Glomerular endothelial cell (primary cell): ENCODE data around the gene ATP5MG. TPM values are rescaled to one million over a fixed set of nuclear protein-coding genes. Genes with fewer than 3 reads are reported as not detected.
A peak's percentile ranks its signal among the peaks of the same experiment; 100 is the strongest.
"Not testable (repeated sequence)": the region's sequence is repeated elsewhere in the genome, so short reads cannot be mapped to it uniquely, and the experiment has no call there.

Experiments used
- DNase-seq: peaks from one replicate; pipeline ENCODE4 v3.0.0-alpha.2; 2011; ENCODE audit warnings: low read depth, low spot score; ENCODE audit errors: extremely low read depth
- total RNA-seq: library from RNA; depleted of rRNA; stranded (reverse); fragments of >200 nt; gene quantifications from 2 replicates; pipeline ENCODE4 v1.2.3, GENCODE V29; 2015

Gene ATP5MG, protein sequence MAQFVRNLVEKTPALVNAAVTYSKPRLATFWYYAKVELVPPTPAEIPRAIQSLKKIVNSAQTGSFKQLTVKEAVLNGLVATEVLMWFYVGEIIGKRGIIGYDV
- 53.5 and 61.7 TPM in 2 replicates for total RNA-seq

DNA sequence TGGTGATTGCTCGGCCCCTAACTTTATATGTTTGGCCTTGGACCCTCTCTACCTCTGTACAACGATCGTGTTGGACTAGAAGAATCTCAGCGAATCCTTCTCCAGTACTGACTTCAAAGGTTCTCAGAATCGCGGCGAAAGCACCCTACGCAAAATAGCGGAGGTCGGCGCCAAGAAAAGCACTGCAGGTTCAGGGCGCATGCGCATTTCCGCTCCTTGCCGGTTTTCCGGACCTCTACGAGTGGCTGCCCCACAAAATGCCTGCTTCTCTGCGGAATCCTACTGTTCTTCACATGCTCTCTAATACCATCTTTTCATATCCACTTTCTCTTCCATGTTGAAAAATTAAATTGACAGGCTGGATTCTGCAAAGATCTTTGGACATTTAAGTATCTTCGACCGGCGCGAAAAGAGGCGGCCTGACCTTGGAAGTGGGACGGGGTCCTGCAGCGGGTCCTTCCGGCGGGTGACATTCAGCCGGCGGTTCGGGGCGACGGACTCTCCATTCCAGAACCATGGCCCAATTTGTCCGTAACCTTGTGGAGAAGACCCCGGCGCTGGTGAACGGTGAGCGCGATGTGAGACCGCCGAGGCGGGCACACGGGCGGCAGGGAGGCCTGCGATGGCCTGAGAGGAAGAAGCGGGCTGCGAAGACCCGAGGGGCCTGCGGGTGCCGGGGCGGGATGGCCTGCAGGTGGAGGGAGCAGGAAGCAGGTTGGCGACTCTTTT, at the start of gene ATP5MG:
Gene ATP5MG (plus strand): TSS at position 456 of the 729 bp plus-strand sequence. CDS start 60 bp downstream, at position 516.
- peak; percentile 82 for DNase-seq

DNA sequence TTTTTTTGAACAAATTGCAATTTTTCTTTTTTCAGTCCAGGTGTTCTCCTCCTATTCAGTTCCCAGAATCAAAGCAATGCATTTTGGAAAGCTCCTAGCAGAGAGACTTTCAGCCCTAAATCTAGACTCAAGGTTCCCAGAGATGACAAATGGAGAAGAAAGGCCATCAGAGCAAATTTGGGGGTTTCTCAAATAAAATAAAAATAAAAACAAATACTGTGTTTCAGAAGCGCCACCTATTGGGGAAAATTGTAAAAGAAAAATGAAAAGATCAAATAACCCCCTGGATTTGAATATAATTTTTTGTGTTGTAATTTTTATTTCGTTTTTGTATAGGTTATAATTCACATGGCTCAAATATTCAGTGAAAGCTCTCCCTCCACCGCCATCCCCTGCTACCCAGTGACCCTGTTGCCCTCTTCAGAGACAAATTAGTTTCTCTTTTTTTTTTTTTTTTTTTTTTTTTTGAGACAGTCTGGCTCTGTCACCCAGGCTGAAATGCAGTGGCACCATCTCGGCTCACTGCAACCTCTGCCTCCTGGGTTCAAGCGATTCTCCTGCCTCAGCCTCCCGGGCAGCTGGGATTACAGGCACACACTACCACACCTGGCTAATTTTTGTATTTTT, 48.2 kb upstream of the ATP5MG start:
- DNase-seq = no peak

DNA sequence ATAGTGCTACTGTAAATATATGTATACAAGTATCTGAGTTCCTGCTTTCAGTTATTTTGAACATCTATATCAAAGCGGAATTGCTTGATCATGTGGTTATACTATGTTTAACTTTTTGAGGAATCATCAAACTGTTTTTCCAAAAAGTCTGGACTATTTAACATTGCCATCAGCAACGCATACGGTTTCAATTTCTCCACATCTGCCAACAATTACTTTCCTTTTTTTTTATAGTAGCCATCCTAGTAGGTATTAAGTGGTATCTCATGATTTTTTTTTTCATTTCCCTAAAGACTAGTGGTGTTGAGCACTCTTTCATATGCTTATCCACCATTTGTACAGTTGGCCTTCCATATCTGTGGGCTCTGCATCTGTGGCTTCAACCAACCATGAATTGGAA, 43.3 kb upstream of the ATP5MG start:
- no peak for DNase-seq

DNA sequence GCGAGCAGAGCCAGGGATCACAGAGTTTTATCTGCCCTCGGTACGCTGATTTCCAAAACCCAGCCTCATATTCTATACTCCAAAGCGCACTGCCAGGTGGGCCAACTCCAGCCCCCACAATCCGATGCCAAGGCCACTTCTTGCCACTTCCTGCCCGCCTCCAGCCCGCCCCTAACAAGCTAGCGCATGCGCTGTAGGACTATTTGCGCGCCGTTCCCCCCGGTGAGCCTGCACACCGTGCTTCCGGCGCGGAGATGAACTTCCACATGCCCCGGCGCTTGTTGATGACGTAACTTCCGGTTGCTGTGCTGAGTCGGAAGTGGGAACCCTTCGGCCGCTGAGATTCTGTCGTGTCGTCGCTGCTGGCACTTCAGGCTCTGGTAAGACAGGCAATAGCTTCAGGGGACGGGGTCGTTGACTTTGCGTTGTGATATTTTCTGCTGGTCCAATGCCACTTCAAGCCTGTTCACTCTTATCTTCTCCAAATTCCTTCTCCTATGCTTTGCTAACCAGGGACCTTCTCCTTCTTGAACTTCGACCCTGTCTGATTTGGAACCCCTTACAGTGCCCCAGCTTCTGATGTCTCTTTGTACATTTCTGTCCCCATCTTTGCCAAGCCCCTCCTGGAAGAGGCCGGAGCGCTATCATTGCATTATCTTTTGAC, 42.0 kb upstream of the ATP5MG start, which contains the start of gene UBE4A:
Gene UBE4A (plus strand): TSS at position 306 of the 664 bp plus-strand sequence. CDS start 5,481 bp downstream, outside the sequence.
- peak; percentile 67 for DNase-seq

DNA sequence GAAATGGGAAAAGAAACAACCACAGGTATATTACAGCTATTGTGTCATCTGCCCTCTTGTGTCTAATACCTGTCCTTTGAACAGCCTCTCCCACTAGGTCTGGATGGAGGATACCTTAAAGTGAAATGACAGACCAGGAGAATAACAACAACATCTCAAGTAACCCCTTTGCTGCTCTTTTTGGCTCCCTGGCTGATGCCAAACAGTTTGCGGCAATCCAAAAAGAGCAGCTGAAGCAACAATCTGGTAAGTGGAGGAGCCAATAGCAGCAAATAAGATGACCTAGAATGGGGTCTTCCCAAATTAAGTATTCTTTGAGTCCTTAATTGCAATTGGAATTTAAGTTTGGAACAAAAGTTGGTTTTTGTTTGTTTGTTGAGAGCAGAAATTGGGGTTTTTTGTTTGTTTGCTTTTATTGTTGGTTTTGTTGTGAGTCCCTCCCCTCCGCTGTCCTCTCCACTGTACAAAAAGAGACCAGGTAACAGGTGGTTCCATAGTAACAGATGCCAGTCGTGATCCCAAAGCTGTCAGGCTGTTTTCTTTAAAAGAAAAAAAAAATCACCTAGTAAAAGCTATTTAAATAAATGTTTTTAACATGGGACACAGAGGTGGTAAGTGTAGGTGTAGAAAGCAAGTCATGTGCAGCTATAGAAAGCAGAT, 36.3 kb upstream of the ATP5MG start:
- DNase-seq = no peak

DNA sequence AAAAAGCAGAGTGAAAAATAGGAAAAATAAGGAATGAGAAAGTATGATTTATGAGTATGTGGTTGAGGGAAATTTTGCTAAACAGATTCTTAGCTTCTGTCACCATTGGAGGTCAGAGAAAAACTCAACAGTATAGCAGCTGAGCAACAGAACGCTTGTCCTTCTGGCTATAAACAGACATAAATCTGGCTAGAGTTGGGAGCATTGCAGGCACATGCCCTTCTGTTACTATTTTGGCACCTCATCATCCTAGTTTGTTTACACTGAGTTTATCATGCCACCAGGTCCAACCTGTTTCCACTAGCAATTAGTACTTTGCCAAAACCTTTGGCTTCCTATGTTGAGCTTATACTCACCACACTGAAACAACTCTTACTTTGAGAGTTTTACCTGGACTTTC, 35.1 kb upstream of the ATP5MG start:
- DNase-seq = no peak

DNA sequence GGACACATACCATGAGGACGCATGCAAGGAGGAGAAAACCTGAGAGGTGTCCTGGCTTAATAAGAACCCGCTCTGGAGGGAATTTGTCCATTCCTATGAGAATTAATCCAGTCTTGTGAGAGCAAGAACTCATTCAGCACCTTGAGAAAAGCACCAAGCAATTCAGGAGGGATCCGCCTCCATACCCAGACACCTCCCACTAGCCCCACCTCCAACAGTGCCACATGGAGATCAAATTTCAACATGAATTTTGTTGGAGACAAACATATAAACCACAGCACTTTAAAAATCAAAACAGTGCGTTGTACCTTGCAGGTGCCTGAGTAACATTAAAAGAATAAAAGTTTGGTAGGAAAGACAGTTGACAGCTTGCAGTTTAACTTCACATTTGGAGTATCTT, 30.6 kb upstream of the ATP5MG start:
- DNase-seq = no peak

DNA sequence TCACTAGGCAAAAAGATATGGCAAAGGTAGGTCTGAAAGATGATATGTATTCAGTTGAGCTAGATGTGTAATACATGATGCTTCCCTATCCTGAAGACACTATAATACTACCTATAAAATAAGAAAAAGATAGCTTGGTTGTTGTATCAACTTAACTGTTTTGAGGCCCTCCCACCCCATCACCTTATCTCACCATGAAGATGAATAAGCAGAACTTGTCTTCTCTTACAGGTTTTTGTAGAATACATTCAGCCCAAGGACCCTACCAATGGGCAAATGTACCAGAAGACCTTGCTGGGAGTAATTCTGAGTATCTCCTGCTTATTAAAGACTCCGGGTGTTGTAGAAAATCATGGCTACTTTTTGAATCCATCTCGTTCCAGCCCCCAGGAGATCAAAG, 28.1 kb upstream of the ATP5MG start:
- DNase-seq = no peak

DNA sequence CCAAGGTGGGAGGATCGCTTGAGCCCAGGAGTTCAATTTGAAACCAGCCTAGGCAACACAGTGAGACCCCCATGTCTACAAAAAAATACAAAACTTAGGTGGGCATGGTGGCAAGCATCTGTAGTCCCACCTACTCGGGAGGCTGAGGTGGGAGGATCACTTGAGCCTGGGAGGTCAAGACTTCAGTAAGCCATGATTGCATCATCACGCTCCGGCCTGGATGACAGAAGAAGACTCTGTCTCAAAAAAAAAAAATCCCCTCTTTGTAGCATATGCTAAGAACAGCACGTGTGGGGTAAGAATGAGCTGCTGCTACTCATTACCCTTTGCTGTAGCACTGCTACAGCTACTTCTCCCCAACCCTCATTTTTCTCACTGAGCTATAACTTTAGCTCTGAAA, 27.5 kb upstream of the ATP5MG start:
- no peak for DNase-seq

DNA sequence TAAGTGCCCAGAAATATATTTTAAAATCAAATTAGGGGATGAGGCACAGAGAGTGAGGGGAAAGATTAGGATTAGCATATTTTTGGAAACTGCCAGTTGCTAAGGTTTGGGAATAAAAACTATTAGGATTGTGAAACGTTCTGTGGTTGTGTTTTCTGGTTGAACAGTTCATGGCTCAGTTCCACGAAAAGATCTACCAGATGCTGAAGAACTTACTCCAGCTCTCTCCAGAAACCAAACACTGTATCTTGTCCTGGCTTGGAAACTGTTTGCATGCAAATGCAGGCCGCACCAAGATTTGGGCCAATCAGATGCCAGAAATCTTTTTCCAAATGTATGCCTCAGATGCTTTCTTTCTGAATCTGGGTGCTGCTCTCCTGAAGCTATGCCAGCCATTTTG, 26.7 kb upstream of the ATP5MG start:
- no peak for DNase-seq

DNA sequence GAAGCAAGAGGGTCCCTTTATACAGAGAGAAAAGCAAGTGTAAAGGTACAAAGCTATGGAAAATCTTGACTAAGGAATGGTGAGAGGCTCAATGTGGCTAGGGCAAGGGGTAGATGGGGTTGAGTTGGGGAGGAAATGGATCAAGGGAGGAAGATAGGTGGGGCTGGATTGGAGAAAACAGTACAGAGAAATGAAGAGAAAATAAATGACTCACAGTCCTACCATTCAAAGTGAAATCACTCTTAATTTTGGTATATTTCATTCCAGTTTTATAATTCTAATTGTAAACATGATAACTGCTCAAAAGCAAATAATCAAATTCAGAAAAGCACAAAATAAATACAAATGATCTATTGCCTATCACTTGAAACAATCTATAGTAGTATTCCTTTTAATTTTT, 25.4 kb upstream of the ATP5MG start:
- DNase-seq = no peak

DNA sequence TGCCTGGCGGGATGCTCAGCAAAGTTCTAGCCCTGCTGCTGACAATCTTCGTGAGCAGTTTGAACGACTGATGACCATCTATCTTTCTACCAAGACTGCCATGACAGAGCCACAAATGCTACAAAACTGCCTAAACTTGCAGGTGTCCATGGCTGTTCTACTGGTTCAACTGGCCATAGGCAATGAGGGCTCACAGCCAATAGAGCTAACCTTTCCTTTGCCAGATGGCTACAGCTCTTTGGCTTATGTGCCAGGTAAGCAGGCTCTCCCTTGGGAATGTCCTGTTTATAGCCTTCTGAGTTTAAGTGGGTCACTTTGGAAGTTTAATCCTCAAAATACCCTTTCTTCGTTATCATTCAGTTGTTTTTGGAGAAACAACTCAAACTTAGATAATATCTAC, 21.9 kb upstream of the ATP5MG start:
- no peak for DNase-seq

DNA sequence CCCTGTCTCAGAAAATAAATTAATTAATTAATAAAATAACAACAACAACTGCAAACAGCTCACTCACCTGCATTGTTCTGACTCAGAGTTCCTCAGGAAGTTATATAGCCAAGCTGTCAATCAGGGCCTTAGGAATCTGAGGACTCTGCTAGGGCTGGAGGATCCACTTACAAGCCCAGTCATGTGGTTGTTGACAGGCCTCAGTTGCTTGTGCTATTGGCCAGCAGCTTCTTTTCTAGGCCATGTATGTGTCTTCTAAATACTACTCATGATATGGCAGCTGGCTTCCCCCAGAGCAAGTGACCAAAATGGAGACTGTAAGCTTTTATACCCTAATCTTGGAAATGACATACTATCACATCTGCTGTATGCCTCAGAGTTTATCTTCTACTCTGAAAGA, 20.8 kb upstream of the ATP5MG start:
- DNase-seq = no peak

DNA sequence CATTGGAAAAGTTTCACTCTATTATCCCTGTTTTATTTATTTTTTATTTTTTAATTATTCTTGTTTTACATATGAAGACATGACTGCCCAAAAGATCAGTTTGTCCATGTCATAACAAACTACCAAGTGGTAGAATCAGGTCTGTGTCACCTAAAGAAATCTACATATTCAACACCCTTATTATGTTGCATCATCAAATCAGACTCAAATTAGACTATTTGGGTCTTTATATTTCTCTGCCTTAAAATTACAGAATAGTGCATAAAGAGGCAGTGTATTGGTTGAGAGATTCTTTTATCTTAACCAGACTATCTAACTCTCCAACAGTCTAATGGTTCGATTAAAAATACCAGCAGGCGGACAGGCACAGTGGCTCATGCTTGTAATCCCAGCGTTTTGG, 18.5 kb upstream of the ATP5MG start:
- no peak for DNase-seq

DNA sequence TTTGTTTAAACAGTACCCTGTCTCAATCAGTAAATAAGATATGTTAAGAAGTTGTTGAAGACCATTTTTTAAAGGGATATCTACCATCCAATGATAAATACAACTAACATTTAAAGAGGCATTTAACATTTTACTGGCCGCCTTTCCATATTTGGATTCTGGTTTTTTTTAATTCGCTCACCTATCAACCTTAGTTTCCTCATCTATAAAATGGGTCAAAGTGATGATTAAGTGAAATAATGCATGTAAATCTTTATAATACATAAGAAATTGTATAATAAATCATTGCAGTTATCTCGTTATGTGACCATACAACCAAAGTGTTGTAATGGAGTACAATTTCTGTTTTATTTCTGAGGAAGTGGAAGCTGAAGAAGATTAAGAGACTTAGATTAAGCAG, 17.7 kb upstream of the ATP5MG start:
- DNase-seq = no peak

DNA sequence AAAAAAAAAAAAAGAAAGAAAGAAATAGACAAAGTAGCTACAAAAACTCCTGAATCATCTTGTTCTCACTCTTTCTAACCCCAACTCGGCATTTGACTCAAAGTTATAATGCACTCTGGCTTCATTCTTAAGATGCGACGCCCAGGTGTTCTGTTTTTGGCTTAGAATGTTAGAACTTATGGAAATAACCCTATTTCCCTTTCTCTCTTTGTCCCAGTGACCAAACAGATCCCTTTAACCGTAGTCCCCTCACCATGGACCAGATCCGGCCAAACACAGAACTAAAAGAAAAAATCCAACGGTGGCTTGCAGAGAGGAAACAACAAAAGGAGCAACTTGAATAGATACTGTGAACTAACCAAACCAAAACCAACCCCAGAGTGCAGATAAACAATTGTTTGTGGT, 5.3 kb upstream of the ATP5MG start:
- DNase-seq = no peak

DNA sequence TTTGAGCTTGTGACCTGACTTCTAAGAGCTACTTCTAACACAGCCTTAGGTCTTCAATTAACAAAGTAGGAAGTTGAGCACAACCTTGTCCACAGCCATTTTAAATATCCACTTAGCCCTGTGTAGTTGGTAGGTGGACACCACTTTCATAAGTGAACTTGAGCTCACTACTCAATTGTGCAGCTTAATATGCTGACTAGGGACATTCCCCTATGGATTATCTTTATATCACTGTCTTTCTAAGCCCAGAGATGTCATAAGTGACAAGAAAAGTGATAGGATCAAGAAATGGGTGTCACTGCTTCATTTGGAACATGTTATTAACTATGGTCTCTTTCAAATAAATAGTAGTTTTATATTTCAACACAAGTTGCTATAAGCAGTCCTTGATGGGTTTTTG, 4.0 kb upstream of the ATP5MG start:
- DNase-seq = no peak

DNA sequence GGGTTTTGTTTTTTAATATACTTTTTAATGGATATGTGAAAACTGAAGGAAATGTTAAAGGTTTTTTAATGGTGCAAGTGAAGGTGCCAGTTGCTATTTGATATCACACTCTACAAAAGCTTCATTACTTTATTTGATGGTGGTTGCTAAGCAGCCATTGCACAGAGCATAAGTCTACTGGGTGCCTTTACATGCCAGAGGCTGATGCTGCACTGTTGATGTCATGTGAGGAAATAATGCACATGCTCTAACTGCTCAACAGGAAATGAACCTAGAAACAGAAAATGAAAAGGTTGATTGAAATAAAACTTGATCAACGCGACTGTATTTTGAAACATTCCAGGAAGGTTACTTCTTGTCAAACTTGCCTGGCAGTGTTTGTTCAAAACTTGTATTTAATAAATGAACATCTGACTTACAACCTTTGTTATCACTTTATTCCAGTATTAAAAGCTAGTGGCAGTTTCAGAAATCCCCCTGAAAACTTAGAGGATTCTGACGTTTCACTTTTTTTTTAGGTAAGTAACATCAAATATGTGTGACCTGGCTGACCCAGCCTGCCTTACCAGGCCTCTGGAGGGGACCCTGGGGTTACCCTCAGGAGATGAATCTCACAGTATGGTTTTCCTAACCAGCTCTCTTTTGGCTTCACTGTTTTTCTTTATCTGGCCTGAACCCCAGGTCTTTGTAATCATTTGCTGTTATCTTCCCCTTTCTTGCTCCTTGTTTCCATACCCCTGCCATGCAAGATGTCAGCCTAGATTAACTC, 2.4 kb upstream of the ATP5MG start:
- DNase-seq = no peak

DNA sequence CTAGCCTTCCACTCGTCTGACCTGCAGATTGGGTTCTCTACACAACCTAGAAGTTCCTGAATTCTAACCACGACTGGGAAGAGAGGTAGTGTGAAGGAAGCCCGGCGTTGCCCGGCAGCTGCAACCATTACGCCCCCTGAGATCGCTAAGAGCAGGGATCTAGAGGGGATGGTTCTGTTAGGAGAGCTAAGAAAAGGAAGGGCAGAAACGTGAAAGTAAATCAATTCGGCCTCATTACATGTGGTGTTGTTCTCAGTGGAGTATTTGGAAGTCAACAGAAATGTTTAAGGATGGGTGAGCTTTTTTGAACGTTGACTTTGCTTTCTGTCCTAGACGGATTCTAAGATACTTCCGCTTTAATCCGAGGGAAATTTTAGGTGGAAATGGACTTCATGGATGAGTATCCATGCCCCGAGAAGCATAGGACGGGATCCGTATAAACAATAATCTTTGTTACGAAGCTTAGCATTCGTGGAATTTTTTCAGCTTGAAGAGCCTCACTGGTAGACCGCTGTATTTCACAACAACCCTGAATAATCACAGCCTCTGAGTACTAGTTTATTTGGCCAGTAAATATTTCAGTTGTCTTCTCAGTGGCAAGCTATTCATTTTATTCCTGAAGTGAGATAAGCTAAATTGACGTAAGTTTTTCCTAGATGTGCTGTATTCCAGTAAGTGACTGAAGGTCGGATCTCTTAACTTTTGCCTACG, 629 bp downstream of the ATP5MG start:
- no peak for DNase-seq

DNA sequence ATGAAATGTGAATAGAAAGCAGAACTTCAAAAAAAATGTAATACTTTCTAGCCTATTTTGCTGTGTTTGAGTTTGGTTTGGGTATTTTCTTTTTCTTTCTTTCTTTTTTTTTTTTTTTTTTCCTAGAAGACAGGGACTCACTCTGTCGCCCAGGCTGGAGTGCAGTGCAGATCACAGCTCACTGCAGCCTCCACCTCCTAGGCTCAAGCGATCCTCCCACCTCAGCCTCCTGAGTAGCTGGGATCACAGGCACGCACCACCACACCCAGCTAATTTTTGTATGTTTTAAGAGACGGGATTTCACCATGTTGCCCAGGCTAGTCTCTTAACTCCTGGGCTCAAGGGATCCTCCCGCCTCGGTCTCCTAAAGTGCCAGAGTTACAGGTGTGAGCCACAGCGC, 1.2 kb downstream of the ATP5MG start:
- not testable (repeated sequence) for DNase-seq
